HL-60/S4 treated with phorbol 12-myristate 13-acetate at 8.2 ng/mL for 4 days and 3 days (cell line): Measurements from ENCODE around the gene SFI1.

Experiments used
- in situ Hi-C: fragments of 300-500 bp; cut with MboI; formaldehyde crosslinking; loops from 2 replicates; pipeline ENCODE4 v1.15.0; 2022; ENCODE audit warnings: low sequenced_read_pairs

Gene SFI1

GRCh38 chr22:31615491-31615860 lies 119.1 kb downstream of the SFI1 start:
- in situ Hi-C loops: no loop called here

GRCh38 chr22:31615940-31616314 lies 119.6 kb downstream of the SFI1 start:
- in situ Hi-C loops: no loop called here

GRCh38 chr22:31616315-31616980 lies 120.1 kb downstream of the SFI1 start:
- in situ Hi-C loops: no loop called here

- in situ Hi-C loops: no loop called here
Observed at GRCh38 chr22:31618057-31618456, 121.7 kb downstream of the SFI1 start.

- in situ Hi-C loops: no loop called here
Observed at GRCh38 chr22:31618471-31619176, 122.3 kb downstream of the SFI1 start.

GRCh38 chr22:31619611-31620300 lies 123.4 kb downstream of the SFI1 start:
- in situ Hi-C loops: no loop called here

GRCh38 chr22:31620756-31621480 lies 124.6 kb downstream of the SFI1 start:
- in situ Hi-C loops: no loop called here

- in situ Hi-C loops: no loop called here
Observed at GRCh38 chr22:31621507-31622124, 125.3 kb downstream of the SFI1 start.

- in situ Hi-C loops: no loop called here
Observed at GRCh38 chr22:31622980-31623379, 126.6 kb downstream of the SFI1 start.

- in situ Hi-C loops: no loop called here
Observed at GRCh38 chr22:31623592-31624304, 127.4 kb downstream of the SFI1 start.

GRCh38 chr22:31625257-31625640 lies 128.9 kb downstream of the SFI1 start:
- in situ Hi-C loops: no loop called here

- in situ Hi-C loops: no loop called here
Observed at GRCh38 chr22:31625661-31626426, 129.5 kb downstream of the SFI1 start.

- in situ Hi-C loops: no loop called here
Observed at GRCh38 chr22:31626427-31627150, 130.3 kb downstream of the SFI1 start.

- in situ Hi-C loops: no loop called here
Observed at GRCh38 chr22:31627223-31627731, 130.9 kb downstream of the SFI1 start.

- in situ Hi-C loops: no loop called here
Observed at GRCh38 chr22:31628362-31628761, 132.0 kb downstream of the SFI1 start.

GRCh38 chr22:31628969-31629708 lies 132.8 kb downstream of the SFI1 start:
- in situ Hi-C loops: no loop called here

- in situ Hi-C loops: no loop called here
Observed at GRCh38 chr22:31629741-31630184, 133.4 kb downstream of the SFI1 start.
